ENCODE measurements around the gene CRHR1. TPM values are rescaled to one million over a fixed set of nuclear protein-coding genes. Genes with fewer than 3 reads are reported as not detected.

CRHR1 gene
- total RNA-seq, 2 experiments from 2014 or later = not detected

DNA sequence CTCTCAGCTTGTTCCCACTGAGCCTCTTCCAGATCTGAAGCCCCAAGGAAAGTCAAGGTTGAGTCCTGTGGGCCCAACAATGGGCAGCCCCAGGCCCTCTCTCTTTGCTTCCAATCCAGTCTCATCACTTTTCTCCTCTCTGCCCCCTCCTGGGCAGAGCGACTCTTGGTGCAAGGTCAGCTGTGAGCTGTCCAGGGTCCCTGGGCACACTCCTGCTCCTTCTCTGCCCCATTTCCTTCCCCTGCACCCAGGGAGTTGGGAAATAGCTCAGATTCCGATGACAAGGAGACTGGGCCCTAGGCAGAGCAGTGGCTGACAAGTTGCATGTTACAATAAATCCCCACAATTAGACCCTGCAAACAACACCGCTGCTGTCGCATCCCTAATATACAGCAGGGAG lies 16.1 kb upstream of the CRHR1 start:
- H3K4me1 Mint-ChIP-seq (ENCODE audit: low read depth) = no peaks in the 10 kb centered on the region
- no peak overlapping the region for H3K4me3 Mint-ChIP-seq
- DNase-seq (no peak), ATAC-seq (no peak)
- TF ChIP-seq, protein P1, sequence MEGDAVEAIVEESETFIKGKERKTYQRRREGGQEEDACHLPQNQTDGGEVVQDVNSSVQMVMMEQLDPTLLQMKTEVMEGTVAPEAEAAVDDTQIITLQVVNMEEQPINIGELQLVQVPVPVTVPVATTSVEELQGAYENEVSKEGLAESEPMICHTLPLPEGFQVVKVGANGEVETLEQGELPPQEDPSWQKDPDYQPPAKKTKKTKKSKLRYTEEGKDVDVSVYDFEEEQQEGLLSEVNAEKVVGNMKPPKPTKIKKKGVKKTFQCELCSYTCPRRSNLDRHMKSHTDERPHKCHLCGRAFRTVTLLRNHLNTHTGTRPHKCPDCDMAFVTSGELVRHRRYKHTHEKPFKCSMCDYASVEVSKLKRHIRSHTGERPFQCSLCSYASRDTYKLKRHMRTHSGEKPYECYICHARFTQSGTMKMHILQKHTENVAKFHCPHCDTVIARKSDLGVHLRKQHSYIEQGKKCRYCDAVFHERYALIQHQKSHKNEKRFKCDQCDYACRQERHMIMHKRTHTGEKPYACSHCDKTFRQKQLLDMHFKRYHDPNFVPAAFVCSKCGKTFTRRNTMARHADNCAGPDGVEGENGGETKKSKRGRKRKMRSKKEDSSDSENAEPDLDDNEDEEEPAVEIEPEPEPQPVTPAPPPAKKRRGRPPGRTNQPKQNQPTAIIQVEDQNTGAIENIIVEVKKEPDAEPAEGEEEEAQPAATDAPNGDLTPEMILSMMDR (IDR thresholded peaks at IDR 0.05) = no peak
- ChIA-PET POLR2A (interaction anchor here (1.0 kb wide), 1 partner anchor 163 kb away, joined by 3 read pairs; no protein-coding TSS in a partner anchor), CTCF (interaction anchor here (1.1 kb wide), 1 partner anchor 44 kb away, joined by 3 read pairs; no protein-coding TSS in a partner anchor)
- peaks cover 24% of the 10 kb centered on the region for H3K27me3 Mint-ChIP-seq
- H3K36me3 Mint-ChIP-seq (ENCODE audit: low read depth) = no peaks in the 10 kb centered on the region
- no peak overlapping the region for H3K27ac Mint-ChIP-seq
- intact Hi-C loops (cut with micrococcal nuclease) = no loop called here
- no peaks in the 10 kb centered on the region for H3K9me3 Mint-ChIP-seq

DNA sequence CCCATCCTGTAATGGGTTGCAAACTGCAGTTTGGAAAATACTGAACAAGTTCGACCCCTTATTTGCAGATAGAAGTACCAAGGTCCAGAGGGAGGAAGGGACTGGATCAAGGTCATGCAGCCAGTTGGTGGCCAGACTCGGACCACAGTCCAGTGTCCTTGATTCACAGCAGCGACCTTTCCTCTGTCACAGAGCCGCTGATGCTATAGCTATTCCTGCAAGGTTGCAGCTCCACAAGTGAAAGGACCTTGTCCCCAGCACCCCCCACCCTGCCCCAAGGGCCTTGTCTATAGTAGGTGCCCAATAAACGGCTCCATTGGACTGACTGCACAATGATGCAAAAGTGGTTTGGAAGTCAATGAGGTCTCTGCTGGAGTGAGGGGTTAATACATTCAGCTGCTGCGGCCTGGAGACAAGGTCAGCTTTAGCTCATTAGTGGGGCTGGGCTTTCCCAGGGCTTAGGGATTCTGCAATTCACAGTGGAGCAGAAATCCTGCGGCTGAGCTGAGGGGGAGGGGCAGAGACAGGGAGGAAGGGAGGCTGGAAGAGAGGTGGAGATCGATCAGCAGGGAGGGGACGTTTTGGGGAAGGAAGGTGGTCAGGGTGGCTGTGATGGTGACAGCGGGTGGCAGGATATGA lies 13.4 kb upstream of the CRHR1 start:
- Mint-ChIP-seq H3K4me1 (ENCODE audit: low read depth) (no peaks in the 10 kb centered on the region), H3K9me3 (no peaks in the 10 kb centered on the region), H3K4me3 (no peak overlapping the region), H3K27ac (no peak overlapping the region), H3K36me3 (ENCODE audit: low read depth) (no peaks in the 10 kb centered on the region), H3K27me3 (peaks cover 24% of the 10 kb centered on the region)
- CTCF ChIA-PET = interaction anchor here (1.7 kb wide), 1 partner anchor 14 kb away, joined by 4 read pairs; no protein-coding TSS in a partner anchor
- intact Hi-C loops (cut with micrococcal nuclease) = no loop called here
- DNase-seq (no peak), ATAC-seq (no peak)
- POLR2A ChIA-PET = interaction anchor here (0.8 kb wide), 1 partner anchor 90 kb away, joined by 3 read pairs; no protein-coding TSS in a partner anchor
- TF ChIP-seq, protein P1 (IDR thresholded peaks at IDR 0.05) = no peak

DNA sequence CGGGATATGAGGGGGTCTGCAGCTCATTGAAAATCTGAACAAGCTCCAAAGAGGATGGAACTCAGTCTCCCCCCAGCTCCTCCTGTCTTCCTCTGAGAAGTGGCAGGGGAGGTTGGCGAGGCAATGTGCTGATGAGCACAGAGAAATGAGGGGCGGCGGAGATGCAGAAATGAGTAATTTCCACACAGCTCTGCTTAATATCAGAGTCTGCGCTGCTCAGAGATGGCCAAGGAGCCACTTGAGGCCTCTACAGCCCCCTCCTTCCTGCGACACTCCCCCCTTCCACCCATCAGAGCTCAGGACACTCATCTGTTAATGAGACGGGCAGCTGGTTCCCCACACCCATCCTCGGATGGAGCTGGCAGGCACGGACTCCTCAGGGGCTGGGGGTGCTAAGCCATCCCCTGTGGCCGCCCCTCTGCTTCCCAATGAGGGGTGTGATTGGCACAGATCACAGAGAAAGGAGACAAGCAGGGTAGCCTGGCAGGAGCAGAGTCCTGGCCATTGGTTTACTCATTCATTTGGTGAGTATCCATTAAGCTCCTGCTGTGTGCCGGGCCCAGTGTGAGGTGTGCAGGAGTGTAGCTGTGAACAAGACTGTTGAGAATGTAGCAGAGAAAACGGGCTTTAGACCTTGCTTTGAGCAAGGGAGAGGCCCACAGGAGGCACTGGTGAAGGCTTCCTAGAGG lies 12.7 kb upstream of the CRHR1 start:
- ChIA-PET POLR2A (no interaction called here), CTCF (interaction anchor here (1.4 to 2.0 kb wide), 3 partner anchors 13 to 80 kb away, joined by 3 to 9 read pairs (median 4); no protein-coding TSS in a partner anchor)
- Mint-ChIP-seq H3K4me3 (no peak overlapping the region), H3K9me3 (no peaks in the 10 kb centered on the region), H3K27me3 (peaks cover 22% of the 10 kb centered on the region), H3K36me3 (ENCODE audit: low read depth) (no peaks in the 10 kb centered on the region), H3K27ac (no peak overlapping the region), H3K4me1 (ENCODE audit: low read depth) (no peaks in the 10 kb centered on the region)
- intact Hi-C loops (cut with micrococcal nuclease) = no loop called here
- ATAC-seq (no peak), DNase-seq (no peak)
- TF ChIP-seq, protein P1 (IDR thresholded peaks at IDR 0.05) = no peak

DNA sequence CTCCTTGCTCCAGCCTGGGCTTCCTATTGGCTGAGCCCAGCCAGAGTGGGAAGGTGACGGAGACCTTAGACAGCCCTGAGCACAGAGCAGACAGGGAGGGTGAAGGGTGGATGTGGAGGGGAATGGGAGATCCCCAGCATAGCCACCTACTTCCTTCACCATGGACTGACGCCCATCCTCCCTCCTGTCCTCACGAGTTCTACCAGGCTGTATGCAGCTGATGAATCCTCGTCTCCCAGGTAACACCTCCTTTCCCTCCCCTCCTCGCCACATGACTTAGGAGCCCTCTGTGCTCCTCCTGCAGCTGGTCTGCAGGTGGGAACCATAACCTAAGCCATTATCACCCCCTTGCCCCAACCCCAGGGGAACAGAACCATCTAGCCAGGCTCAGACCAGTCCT lies 9.0 kb upstream of the CRHR1 start:
- TF ChIP-seq, protein P1 (IDR thresholded peaks at IDR 0.05) = no peak
- CTCF ChIA-PET = no interaction called here
- ATAC-seq (no peak), DNase-seq (no peak)
- H3K27ac Mint-ChIP-seq = no peak overlapping the region
- no peak overlapping the region for H3K4me3 Mint-ChIP-seq
- no peaks in the 10 kb centered on the region for H3K4me1 Mint-ChIP-seq (ENCODE audit: low read depth)
- POLR2A ChIA-PET = interaction anchor here (1.0 kb wide), 1 partner anchor 190 kb away, joined by 3 read pairs; no protein-coding TSS in a partner anchor
- H3K36me3 Mint-ChIP-seq (ENCODE audit: low read depth) = no peaks in the 10 kb centered on the region
- no peaks in the 10 kb centered on the region for H3K9me3 Mint-ChIP-seq
- intact Hi-C loops (cut with micrococcal nuclease) = no loop called here
- H3K27me3 Mint-ChIP-seq = peaks cover 25% of the 10 kb centered on the region

DNA sequence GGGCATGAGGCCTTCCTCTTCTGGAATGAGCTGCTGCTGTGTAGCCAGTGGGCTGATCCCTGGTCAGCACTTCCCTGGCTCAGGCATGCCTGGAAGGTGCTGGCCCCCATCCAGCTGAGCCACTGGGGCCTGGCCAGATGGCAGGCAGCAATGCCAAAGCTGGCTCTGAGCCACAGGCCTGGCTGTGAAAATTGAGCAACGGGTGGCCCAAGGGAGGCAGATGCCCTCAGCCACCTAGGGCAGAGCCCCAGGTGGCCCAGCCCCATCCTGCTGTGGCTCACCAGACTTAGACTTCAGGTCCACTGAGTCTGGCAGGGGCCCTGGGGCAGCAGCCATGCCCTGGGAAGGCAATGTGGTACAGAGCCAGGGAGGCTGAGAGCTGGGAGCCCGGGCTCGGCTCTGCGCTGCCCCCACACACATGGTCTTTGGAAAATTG lies 8.5 kb upstream of the CRHR1 start:
- H3K4me3 Mint-ChIP-seq = no peak overlapping the region
- CTCF ChIA-PET = no interaction called here
- POLR2A ChIA-PET = interaction anchor here (1.0 kb wide), 1 partner anchor 190 kb away, joined by 3 read pairs; no protein-coding TSS in a partner anchor
- ATAC-seq (no peak), DNase-seq (no peak)
- H3K4me1 Mint-ChIP-seq (ENCODE audit: low read depth) = no peaks in the 10 kb centered on the region
- H3K36me3 Mint-ChIP-seq (ENCODE audit: low read depth) = no peaks in the 10 kb centered on the region
- intact Hi-C loops (cut with micrococcal nuclease) = no loop called here
- no peak overlapping the region for H3K27ac Mint-ChIP-seq
- no peaks in the 10 kb centered on the region for H3K9me3 Mint-ChIP-seq
- H3K27me3 Mint-ChIP-seq = peaks cover 26% of the 10 kb centered on the region
- TF ChIP-seq, protein P1 (IDR thresholded peaks at IDR 0.05) = no peak
